Testis (tissue), 2 donors: ENCODE data around the gene SH3YL1.

ENCODE experiments used
- CTCF ChIP-seq, 3 experiments: fragments of 450-650 bp in 2 of 3; fragments of 200-600 bp in 1 of 3; sonication (generic) in 1 of 3; IDR thresholded peaks; one replicate each; pipeline ENCODE4 v1.5.1; 2016 to 2019; ENCODE audit warnings: antibody characterized with exemption in 3 of 3, mild to moderate bottlenecking in 2 of 3, moderate library complexity in 1 of 3
- POLR2A ChIP-seq: fragments of 450-650 bp; IDR thresholded peaks from one replicate; pipeline ENCODE4 v1.6.1; 2017; ENCODE audit warnings: antibody characterized with exemption, mild to moderate bottlenecking, moderate library complexity

- TF ChIP-seq CTCF (IDR thresholded peaks at IDR 0.05) (no peak), POLR2A (no peak)
Measured at GRCh38 chr2:202945-203344, 60.9 kb downstream of the SH3YL1 start.
